HG02852 (cell line): ENCODE measurements around the gene TULP4.

Experiments
- ATAC-seq: cut with Tn5 transposase; IDR thresholded peaks from one replicate; pipeline ENCODE4 v1.9.1; 2021; ENCODE audit warnings: mild to moderate bottlenecking, moderate library complexity; ENCODE audit not compliant: unreplicated experiment

Gene TULP4

DNA sequence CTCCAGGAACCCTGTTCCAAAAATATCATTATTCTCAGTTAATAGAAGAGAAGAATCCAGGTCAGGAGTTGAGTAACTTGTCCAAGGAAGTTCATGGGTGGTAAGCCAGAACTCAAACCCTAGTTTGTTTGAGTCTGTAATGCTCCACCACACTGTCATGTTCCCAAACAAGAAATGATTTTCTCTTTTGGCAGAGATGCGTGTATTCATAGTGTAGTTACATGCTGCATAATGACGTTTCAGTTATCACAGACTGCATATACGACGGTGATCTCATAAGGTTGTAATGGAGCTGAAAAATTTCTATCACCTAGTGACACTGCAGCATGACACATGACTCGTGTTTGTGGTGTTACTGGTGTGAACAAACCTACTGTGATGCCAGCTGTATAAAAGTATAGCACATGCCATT lies 102.6 kb downstream of the TULP4 start:
- no peak for ATAC-seq

DNA sequence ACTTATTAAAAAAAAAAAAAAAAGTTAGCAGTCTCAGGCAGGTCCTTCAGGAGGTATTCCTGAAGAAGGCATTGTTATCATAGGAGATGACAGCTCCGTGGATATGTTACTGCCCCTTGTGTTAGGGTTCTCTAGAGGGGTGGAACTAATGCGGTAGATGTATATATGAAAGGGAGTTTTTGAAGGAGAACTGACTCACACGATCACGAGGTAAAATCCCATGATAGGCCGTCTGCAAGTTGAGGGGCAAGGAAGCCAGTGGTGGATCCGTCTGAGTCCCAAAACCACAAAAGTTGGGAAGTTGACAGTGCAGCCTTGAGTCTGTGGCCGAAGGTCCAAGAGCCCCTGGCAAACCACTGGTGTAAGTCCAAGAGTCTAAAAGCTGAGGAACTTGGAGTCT lies 103.4 kb downstream of the TULP4 start:
- no peak for ATAC-seq

DNA sequence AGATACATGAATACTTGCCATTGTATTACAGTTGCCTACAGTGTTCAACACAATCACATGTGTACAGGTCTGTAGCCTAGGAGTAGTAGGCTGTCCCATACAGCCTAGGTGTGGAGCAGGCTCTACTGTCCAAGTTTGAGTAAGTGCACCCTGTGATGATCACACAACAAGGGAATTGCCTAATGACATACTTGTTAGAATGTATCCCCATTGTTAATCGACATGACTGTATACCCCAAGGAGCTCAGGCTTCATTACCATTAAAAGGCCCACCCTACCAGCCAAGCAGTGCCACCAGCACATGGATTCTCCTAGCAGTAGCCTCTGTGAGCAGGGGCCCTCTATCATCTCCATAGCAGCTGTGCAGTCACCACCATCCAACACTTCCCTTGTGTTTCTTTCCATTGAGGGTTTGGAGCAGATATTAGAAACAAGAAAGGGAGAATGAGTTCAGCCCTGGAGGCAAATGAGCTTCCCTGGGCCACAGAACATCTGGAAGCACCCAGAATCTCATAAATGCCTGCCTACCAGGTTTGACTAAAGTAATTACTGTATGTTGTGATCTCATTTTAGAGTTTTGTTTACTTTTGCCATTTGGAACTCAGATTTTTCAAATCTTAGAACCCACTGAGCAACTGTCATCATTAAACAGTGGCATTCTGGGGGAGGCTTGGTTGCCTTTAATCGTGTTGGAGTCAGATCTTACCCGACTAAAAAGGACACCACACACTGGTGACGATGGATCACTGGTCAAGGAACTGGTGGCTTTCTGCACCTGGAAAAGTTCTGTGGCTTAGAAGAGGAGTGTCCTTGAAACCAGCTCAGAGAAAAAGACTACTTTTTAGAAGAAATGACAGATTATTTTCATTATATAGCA lies 104.9 kb downstream of the TULP4 start:
- no peak for ATAC-seq

DNA sequence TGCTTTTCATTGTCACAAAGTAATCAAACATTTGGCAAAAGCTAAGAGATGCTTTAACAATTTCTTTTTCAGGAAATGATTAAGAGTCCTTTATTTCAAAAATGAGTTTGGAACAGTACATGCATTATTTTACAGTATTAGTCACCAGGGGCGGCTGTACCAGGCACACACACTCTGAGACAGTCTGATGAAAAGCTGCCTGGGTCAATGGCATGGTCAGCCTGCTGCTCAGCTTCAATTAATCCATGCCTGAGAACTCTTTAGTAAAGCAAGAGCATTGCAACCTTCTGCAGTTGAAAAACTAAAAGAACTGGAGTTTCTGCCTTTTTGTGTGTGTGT lies 105.5 kb downstream of the TULP4 start:
- no peak for ATAC-seq

DNA sequence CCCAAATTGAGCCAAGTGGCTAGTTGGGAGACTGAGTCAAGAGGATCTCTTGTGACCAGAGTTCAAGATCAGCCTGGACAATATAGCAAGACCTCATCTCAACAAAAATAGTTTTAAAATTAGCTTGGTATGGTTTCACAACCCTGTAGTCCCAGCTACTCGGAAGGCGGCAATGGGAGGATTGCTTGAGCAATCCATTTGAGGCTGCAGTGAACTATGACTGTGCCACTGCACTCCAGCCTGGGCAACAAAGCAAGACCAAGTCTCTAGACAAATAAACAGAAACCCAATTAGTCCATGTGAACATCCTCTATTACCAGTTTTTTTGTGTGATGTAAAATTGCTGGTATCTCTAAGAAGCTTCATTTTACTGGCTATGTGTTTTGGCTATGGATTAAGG lies 106.2 kb downstream of the TULP4 start:
- no peak for ATAC-seq

DNA sequence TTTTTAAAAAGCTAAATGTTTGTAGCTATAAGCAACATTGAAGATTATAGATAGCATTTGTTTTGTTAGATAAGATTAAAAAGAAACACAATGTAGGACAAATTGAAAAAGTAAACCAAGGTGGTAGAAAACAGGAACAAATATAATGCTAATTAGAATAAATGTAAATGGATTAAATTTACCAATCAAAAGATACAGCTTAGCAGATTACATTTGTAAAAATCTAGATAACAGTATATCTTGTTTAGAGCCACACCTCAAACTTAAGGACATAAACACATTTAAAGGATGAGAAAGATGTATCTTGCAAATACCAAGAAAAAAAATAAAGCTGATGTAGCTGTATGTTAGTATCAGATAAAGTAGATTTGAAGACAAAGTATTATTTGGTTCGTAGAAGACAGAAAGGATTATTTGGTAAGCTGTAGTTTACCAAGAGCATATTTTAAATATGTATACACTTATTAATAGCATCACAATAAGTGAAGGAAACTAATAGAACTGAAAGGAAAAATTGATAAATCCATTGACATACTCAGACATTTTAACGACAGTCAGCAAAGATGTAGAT lies 107.2 kb downstream of the TULP4 start:
- ATAC-seq: no peak

DNA sequence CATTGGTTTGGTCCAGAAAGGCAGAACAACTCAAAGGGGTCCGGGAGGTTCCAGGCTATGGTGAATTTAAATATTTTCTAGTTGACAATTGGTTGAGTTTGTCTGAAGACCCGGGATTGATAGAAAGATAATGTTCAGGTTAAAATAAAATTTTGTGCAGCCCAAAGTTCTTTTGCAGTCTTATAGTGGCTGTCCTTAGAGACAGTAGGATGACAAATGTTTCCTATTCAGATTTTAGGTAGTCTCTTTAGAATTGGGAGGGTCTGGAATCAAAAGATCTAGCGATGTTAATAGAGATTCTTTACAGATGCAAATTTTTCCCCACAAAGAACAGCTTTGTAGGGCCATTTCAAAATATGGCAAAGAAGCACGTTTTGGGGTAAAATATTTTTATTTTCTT lies 109.1 kb downstream of the TULP4 start:
- ATAC-seq: no peak

DNA sequence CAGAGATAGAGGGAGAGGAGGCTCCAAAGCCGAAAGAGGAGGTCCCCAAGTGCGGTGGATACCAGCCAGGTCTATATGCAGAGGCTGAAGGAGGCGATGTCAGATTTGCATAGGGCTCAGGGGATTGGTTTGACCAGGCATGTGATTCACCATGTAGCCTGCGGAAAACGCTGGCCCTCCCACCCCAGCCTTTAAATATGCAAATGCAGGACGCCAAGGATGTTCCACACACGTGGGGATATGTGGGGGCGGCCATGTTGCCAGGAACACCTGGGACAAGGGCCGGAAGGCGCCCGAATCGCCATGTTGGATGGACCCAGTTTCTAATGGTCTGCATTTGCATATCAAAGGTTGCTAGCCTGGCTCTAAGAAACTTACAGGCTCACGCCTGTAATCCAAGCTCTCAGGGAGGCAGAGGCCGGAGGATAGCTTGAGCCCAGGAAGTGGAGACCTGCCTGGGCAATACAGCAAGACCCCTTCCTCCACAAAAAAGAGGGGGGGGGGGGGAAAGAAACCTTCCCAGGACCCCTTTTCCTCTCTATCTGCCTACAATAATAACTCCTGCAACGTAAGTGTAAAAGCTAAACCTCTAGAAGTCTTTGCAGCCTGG lies 110.5 kb downstream of the TULP4 start:
- ATAC-seq: no peak

DNA sequence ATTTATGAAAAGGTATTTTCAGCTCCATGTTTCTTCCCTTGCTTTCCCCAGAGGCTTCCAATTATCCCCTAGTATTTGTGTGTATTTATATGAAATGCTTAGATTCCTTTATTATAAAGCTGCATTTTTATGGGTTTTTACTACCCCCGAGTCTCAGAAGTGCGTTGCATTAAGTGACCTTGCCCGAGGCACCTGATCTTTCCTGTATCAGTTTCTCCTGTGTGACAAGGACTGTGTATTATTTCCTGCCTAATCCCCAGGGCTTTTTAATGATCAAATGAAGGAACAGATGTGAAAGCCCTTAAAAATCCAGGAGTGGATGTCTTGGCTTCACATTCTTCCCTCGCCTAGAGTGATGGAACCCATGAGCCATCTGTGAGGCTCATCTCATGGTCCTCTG lies 118.8 kb downstream of the TULP4 start:
- no peak for ATAC-seq

DNA sequence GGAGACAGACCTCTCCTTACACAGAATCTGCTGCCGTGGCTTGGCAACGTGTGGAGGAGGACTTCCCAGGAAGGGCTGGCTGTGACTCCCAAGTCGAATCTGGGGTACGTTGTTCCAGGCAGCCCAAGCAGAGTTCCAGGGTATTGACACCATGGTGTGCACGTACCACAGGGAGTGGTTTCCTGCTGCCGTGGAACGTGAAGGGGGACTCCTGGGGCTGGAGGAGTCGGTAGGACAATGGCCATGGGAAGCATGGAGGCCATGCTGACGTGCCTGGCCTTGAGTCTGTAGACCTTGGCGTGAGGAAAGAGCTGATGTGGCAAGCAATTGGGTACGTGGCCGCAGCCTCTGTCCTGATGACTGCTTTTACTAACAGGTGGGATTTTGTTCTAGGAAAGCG lies 119.3 kb downstream of the TULP4 start:
- no peak for ATAC-seq

DNA sequence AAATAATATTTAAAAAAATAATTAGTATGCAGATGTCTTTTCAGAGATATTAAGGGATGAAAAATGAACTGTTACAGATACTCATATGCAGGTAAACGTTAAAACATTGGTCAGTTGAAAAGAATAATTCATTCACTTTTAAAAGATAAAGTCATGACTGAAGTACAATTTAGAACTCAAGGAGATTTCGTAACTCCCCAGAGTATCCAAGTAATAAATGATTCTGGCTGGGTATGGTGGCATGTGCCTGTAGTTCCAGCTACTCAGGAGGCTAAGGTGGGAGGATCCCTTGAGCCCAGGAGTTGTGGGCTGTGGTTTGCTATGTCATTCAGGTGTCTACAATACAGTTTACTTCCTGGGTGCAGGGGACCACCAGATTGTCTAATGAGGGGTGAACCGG lies 125.3 kb downstream of the TULP4 start:
- no peak for ATAC-seq

DNA sequence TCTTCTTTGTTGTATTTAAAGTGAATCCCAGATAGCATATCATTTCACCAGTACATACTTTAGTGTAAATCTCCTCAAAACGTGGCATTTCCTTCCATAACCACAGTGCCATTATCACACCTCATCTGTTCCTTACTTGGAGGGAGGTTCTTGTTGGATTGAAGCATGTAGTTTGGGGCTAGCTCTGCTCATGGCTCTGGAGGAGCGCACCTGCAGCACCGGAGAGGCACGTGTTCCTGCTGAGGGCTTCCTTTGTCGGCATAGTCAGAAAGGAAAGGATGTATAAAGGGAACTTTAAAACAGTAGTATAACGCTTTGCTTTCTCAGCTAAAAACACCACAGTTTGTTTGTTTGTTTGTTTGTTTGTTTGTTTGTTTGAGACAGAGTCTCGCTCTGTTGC lies 126.0 kb downstream of the TULP4 start:
- no peak for ATAC-seq

DNA sequence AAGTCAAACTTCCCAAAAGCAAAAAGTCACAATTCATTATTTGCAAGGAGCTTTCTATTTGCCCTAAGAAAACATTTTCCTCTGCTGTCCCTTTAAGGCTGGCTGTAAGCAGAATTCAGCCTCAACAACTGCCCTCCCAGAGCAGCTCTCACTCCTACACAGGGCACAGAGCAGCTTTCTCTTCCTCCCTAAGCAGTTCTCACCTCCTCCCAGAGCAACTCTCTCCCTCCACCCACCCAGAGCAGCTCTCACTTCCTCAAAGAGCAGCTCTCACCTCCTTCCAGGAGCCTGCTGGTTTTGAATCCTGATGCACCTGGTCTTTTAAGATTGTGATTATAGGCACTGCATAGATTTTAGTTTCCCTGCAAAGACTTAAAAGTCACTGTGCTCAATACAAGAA lies 127.0 kb downstream of the TULP4 start:
- ATAC-seq: peak; percentile 96

DNA sequence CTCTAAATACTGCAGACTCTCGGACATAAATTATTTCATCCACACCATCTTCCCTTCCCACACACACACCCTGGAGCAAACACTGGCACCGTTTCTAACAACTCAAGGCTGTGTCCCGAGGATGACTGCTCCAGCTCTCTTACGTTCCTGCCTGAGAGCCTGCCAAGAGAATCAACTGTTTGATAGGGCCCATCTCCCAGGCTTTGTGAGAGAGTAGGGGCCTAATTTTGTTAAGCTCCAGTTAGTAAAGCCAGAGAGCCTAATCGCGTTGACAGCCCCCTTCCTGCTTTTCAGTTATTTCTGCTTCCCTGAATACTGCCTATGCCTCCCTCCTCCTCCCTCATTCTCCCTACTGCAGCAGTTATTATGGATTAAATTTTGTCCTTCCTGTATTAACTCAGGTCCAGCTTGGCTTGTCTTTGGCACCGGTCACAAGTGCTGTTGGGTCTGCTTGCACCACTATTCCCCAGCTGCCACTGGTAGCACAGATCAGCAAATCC lies 129.5 kb downstream of the TULP4 start:
- ATAC-seq: no peak

DNA sequence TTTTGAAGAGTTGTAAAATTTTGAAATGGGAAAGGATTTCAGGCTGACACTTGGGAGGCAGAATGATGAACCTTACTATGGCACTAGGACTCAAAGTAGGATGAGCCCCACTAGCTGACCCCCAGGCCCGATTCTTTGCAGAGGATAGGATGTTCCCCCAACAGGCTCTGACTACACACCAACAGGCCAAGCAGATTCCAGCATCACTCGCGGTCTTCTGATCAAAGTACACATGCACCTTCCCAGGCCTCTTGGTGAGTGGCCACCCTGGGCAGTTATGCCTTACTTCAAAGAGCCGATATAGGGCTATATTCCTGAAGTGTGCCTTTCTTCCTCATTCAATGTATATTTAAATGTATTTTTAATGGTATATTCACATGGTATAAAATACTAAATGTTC lies 130.0 kb downstream of the TULP4 start:
- no peak for ATAC-seq

DNA sequence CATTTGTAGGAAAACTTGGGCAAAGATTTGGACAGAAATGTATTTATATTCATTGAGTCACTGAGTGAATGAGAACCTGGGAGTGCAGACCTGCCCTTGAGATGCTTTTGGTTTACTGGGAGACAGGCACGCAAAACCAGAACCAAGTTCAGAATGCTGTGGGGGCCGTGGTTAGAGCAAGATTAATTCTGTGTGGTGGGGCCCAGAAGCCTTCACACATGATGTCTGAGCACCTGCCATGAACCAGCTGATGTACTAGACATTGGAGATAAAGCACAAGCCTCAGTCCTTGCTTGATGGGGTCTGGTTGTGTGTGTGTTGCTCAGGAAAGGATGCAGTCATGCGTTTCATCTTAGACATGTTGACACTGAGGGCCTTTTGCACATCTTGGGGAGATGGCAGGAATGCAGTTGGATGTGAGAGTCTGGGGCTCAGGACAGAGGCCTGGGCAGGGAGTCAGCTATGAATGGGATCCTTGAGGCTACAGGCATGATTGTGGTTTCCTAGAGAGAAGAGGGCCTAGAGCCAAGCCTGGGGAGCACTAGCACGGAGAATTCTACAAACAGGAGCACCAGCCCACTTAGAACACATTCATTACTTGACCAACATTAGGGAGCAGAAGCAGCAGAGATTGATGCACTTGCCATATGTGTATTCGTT lies 133.3 kb downstream of the TULP4 start:
- no peak for ATAC-seq

DNA sequence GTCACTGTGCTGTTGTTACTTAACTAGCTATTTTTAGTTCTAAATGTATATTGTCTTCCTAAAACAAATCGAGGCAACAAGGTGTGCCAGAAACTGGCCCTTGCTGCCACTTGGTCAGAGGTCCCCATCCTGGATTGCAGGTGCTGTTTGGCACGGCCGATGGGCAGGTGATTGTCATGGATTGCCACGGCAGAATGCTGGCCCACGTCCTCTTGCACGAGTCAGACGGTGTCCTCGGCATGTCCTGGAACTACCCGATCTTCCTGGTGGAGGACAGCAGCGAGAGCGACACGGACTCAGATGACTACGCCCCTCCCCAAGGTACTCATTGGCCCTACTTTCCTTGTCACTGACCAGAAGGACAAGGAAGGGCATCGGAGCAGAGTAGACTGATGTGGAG lies 136.6 kb downstream of the TULP4 start:
- ATAC-seq: no peak

DNA sequence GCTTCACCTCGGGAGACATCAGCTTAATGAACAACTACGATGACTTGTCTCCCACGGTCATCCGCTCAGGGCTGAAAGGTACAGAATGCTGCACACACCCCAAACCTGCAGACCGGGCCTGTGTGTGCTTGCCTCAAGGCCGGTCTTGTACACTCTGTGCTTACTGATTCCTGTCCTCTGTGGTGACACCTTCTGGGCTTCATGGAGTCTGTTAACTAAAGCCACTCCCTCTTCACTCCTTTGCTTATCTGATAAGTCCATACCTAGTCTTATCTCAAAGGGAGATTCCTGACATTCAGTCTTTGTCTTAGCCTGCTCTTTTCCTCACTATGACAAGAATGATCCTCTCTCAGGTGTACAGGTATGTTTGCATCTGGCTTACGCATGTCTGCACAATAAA lies 139.9 kb downstream of the TULP4 start:
- no peak for ATAC-seq

DNA sequence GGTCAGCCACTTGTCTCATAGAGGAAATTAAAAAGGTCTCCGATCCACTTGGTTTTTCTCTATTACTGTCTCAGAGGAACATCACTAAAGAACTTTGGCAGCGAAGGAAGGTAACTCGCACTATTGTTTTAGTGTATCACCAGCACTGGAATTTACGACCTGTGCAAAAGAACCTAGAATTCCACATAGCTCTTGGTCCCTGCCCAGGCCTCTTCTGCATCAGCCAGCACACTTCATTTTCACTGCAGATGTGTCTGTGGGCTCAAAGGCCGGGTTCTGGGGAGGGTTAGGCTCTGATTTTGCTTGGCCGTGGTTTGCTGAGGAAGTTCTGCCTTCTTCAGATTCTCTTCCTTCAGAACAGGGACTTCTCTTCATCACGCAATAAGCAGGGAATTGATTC lies 144.9 kb downstream of the TULP4 start:
- ATAC-seq: no peak

DNA sequence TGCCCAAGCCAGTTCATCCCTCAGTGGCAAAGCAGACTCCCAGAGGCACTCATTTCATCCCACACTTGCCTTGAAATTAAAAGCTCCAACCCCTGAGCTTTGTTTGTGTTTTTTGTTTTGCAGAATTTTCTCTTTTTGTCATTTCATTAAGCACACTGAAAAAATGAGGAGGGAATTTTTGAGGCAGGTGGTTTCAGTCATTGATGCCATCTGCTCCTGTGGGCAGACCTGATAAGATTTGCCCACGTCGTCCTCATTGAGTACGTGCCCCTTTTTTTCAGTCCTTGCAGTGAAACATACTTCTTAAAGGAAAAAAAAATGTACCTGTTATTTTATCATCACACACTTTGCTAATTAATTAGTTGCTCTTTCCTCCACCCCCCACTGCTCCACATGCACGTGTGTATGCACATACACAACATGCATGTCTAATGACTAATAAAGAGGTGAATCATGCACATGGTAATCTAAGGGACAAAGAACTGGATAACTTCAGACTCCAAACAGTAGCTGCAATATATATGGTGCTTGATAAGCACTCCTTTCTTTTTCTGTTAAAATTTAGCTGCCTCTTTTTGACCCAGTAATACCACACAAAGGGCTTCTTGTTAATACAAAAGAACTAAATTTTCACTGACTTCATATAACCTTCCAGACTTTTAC lies 145.5 kb downstream of the TULP4 start:
- no peak for ATAC-seq

DNA sequence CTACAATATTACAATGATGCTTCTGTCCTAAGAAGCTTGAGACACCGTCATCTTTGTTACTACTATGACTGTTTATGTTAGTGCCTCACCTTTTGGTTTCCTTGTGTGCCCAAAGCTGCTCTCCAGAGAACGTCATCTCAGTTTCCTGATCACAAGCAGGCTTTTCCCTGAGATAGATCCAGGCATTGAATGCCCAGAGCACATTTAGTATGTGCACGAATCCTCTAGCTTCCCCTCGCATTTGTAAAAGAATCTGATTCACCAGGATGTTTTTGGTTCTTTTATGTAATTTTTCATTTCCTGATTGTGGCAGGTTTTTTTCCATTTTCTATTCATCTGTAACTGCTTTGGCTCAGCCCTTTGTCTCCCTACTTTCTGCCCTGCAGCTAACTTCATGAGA lies 147.5 kb downstream of the TULP4 start:
- ATAC-seq: no peak
